ENCODE data around the gene TBX5. TPM values are rescaled to one million over a fixed set of nuclear protein-coding genes. Genes with fewer than 3 reads are reported as not detected.

Gene TBX5
- total and polyA plus RNA-seq, 12 donors, result 0.07 to 0.27 (median 0.14) TPM; not detected in 8

DNA sequence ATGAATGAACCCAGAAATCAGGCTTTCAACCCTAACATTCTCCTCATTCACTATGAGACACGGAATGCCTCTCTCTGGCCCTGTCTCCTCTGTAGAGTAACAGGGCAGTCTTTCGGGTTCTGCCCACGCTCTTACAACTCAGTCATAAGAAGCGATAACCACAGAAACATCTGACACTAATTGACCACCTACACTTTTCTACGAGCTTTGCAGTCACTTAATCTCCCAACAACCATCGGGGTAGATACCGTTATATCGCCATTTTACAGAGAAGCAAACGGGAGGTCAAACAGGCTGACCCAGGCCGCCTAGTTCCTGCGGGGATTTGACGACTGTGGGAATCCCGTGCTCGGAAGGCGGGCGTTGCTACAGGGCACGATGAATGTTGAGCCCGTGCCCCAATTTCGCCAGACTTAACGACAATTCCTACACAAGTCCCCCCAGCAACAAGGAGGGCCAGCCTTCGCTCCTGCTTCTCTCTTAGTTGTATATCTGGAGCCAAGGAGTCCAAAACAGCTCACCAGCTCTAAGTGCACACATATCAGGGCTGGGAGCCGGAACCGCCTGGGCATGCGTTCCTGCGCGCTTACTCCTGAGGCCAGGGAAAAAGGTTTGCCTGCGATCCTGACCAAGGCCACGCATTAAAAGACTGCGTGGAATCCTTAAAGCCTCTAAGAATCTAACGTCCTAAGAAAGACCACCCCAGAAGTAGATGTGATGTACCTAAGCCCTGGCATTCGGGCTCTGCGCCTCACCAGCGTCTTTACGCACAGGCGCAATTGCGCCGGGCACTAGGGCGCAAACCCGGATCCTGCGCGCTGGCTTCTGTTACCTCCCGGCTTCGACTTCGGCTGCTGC, 38.7 kb upstream of the TBX5 start:
- DNase-seq, result no peak
- H3K4me3 ChIP-seq, result no peak overlapping the region

DNA sequence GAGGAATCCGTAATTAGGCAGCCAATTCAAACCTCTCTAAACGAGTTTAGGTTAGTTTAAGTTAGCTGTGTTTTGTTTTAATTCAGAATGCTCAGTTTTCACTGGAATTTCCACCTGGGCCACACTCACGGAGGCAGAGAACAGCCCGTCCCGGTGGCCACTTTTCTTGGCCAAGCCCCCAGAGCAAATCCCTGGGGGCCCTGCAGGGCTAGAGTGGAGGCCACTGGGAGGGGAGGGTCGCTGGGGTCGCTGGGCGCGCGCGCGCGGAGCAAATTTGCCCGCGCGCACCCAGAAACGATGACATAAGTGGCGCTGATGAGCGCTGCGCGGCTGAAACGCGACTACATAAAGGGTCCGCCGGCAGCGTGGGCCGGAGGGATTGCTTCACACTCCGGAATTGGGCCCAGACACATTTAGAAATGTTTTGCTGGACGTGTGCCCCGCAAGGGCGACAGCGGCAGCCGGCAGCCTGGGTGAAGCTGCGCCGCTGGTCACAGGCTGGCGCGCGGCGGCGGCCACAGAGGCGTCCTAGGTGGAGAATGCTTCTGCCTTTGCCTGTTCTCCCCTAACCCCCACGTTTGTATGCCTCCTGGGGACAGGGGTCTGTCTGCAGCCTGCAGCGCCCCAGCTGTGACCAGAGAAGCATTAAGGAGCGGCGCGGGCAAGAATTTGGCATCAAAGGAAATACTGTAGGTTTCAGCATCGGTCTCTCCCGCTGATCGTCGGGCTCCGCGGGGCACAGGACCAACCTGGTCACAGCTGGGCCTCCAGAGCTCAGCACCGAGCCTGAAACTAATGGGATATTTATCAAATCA, 37.9 kb upstream of the TBX5 start:
- Histone ChIP-seq H3K27ac (no peak overlapping the region), H3K27me3 (peaks cover 93% of the 10 kb centered on the region), H3K4me1 (replicated peaks in 1 of 2) (no peaks in the 10 kb centered on the region), H3K9me3 (replicated peaks in 1 of 3) (no peaks in the 10 kb centered on the region), H3K36me3 (replicated peaks in 1 of 2) (no peaks in the 10 kb centered on the region), H3K4me3 (no peak overlapping the region)
- TF ChIP-seq, protein P1, sequence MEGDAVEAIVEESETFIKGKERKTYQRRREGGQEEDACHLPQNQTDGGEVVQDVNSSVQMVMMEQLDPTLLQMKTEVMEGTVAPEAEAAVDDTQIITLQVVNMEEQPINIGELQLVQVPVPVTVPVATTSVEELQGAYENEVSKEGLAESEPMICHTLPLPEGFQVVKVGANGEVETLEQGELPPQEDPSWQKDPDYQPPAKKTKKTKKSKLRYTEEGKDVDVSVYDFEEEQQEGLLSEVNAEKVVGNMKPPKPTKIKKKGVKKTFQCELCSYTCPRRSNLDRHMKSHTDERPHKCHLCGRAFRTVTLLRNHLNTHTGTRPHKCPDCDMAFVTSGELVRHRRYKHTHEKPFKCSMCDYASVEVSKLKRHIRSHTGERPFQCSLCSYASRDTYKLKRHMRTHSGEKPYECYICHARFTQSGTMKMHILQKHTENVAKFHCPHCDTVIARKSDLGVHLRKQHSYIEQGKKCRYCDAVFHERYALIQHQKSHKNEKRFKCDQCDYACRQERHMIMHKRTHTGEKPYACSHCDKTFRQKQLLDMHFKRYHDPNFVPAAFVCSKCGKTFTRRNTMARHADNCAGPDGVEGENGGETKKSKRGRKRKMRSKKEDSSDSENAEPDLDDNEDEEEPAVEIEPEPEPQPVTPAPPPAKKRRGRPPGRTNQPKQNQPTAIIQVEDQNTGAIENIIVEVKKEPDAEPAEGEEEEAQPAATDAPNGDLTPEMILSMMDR (IDR thresholded peaks at IDR 0.05), result no peak
- no peak for TF ChIP-seq POLR2A (IDR thresholded peaks at IDR 0.05)
- no peak for DNase-seq
- WGBS, 4 donors, result 2 to 5% (median 3%) methylated on average over 20 to 53 of the region's 53 CpGs
- intact Hi-C loops (cut with DNase I), result no loop called here

More for the DNA sequence above, 38.7 kb upstream of the TBX5 start:
- H3K4me1 ChIP-seq (replicated peaks in 1 of 2), result no peaks in the 10 kb centered on the region
- H3K9me3 ChIP-seq (replicated peaks in 1 of 3), result no peaks in the 10 kb centered on the region
- WGBS, 4 donors, result 3 to 5% (median 3%) methylated on average over 30 to 44 of the region's 44 CpGs
- no peak overlapping the region for H3K27ac ChIP-seq
- intact Hi-C loops (cut with DNase I), result no loop called here
- TF ChIP-seq, protein P1 (IDR thresholded peaks at IDR 0.05), result no peak
- TF ChIP-seq POLR2A (IDR thresholded peaks at IDR 0.05), result no peak
- H3K36me3 ChIP-seq (replicated peaks in 1 of 2), result no peaks in the 10 kb centered on the region
- peaks cover 92% of the 10 kb centered on the region for H3K27me3 ChIP-seq

DNA sequence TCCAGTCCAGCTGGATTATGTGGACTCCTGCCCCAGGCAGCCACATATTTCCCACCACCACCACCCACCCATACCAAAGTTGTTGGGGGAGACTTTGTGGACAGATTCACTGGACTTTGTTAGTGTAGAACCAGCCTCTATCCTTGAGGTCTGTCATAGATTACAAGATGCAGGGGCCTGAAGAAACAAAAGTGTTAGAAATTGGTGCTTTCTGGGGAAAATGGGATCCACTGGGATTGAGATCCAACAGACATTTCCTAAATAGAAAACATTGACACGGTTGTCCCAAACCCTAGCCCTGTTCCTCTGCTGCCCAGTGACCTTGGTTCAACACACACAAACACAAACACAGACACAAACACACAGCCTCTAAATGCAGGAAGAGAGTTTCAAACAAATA, 36.6 kb upstream of the TBX5 start:
- intact Hi-C loops (cut with DNase I), result no loop called here
- no peaks in the 10 kb centered on the region for H3K36me3 ChIP-seq (replicated peaks in 1 of 2)
- no peak overlapping the region for H3K4me3 ChIP-seq
- H3K4me1 ChIP-seq (replicated peaks in 1 of 2), result no peaks in the 10 kb centered on the region
- no peaks in the 10 kb centered on the region for H3K9me3 ChIP-seq (replicated peaks in 1 of 3)
- TF ChIP-seq POLR2A (IDR thresholded peaks at IDR 0.05), result no peak
- TF ChIP-seq, protein P1 (IDR thresholded peaks at IDR 0.05), result no peak
- DNase-seq, result no peak
- H3K27me3 ChIP-seq, result peaks cover 94% of the 10 kb centered on the region
- H3K27ac ChIP-seq, result no peak overlapping the region
- 4 to 11% (median 6%) methylated on average over 1 of the region's 1 CpG for WGBS, 4 donors

DNA sequence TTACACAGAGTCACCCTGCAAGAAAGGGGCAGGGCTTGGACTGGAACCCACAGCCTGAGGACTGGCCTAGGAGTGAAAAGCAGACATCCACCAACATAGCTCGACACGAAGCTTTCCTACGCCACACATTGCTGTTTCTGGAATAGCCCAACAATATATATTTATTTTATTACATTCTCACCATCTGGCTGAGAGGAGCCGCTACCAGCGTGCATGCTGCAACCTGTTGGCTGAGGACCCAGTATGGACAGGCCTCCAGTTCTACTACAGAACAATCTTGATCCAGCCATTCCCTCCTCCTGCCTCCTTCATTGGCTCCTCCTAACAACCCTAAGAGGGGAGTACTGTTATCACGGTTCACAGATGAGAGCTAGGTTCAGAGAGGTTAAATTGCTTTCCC, 35.6 kb upstream of the TBX5 start:
- Histone ChIP-seq H3K4me3 (no peak overlapping the region), H3K4me1 (replicated peaks in 1 of 2) (no peaks in the 10 kb centered on the region), H3K27ac (no peak overlapping the region), H3K9me3 (replicated peaks in 1 of 3) (no peaks in the 10 kb centered on the region), H3K36me3 (replicated peaks in 1 of 2) (no peaks in the 10 kb centered on the region), H3K27me3 (peaks cover 86% of the 10 kb centered on the region)
- intact Hi-C loops (cut with DNase I), result no loop called here
- WGBS, 4 donors, result 6 to 10% (median 7%) methylated on average over 6 of the region's 6 CpGs
- no peak for DNase-seq
- TF ChIP-seq, protein P1 (IDR thresholded peaks at IDR 0.05), result no peak
